Measurements from ENCODE around the gene CLIC5. TPM values are rescaled to one million over a fixed set of nuclear protein-coding genes. Genes with fewer than 3 reads are reported as not detected.

The CLIC5 gene
- total RNA-seq, 1 experiment from 2014 or later: not detected

- no peak for DNase-seq (ENCODE audit: low spot score)
These were observed 17.7 kb downstream of the CLIC5 start for GRCh38 chr6:45997875-45998506.

DNA sequence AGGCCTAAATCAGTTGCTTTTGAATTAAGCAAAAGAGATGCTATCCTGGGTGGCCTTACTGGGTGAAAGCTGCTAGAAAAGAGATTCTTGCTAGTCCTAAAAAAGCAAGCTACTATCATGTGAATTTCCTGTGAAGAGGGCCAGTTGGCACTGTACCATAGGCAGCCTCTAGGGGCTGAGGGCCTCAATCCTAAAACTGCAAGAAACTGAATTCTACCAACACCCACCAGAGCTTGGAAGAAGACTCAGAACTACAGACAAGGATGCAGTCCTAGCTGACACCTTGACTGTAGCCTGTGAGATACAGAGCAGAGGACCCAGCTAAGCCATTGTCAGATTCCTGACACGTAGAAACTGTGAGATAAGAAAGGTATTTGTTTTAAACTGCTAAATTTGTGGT, 24.5 kb downstream of the CLIC5 start:
- DNase-seq (ENCODE audit: low spot score): no peak

- DNase-seq (ENCODE audit: low spot score): no peak
These were observed 25.5 kb downstream of the CLIC5 start for GRCh38 chr6:45990162-45990561.

GRCh38 chr6:45988635-45989034, 27.0 kb downstream of the CLIC5 start:
- DNase-seq (ENCODE audit: low spot score): no peak

GRCh38 chr6:45987856-45988255, 27.8 kb downstream of the CLIC5 start:
- no peak for DNase-seq (ENCODE audit: low spot score)

- DNase-seq (ENCODE audit: low spot score): no peak
These were observed 28.9 kb downstream of the CLIC5 start for GRCh38 chr6:45986746-45987274.

GRCh38 chr6:45984788-45985425, 30.8 kb downstream of the CLIC5 start:
- no peak for DNase-seq (ENCODE audit: low spot score)

- no peak for DNase-seq (ENCODE audit: low spot score)
These were observed 31.3 kb downstream of the CLIC5 start for GRCh38 chr6:45984347-45984746.

GRCh38 chr6:45983062-45983461, 32.6 kb downstream of the CLIC5 start:
- no peak for DNase-seq (ENCODE audit: low spot score)

GRCh38 chr6:45982280-45983036, 33.2 kb downstream of the CLIC5 start:
- DNase-seq (ENCODE audit: low spot score): no peak

DNA sequence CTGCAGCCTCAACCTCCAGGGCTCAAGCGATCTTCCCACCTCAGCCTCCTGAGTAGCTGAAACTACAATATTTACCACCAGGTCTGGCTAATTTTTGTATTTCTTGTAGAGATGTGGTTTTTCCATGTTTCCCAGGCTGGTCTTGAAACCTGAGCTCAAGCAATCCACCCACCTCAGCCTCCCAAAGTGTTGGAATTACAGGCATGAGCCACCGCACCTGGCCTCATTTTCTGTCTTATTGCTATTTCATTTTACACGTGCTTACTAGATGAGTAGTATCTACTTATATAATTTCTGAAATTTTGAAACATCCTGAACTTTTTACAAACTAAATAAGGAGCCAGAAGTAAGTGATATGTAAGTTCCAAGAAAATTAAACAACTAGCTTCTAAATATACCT, 34.6 kb downstream of the CLIC5 start:
- DNase-seq (ENCODE audit: low spot score): no peak

DNA sequence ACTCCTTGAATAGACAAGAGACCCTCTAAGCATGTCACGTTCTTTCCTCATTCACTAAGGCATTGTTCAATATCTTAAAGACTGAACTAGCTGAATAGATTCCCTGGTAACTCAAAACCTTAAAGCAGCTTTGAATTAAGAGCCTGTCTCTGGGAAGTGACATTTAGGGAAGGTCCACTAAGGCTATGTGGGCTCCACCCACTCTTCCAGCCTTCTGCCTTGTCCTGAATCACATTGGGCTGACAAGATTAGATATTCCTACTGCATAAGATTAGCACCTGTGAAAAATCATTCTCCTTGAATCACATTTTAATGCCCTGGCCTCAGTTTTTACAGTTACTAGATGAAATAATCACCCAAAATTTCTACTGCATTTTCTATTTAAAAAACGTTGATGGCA, 36.3 kb downstream of the CLIC5 start:
- no peak for DNase-seq (ENCODE audit: low spot score)

DNA sequence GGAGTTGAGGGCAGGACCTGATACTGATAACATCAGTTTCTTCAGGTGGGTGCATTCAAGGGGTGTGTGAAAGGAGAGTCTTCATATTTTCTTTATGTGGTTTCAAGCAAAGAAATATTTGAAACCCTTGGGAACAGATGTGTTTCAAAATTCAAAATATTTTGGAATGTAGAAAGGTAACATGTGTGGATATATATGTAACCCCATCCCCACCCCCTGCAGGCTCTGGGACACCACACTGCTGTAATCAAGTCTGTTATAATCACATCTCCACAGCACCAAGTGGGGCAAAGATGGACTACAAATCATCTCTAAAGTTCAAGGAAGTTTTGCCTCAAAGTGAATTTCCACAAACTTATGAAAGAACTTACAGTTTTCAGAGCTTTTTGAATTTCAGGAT, 41.1 kb downstream of the CLIC5 start:
- no peak for DNase-seq (ENCODE audit: low spot score)

DNA sequence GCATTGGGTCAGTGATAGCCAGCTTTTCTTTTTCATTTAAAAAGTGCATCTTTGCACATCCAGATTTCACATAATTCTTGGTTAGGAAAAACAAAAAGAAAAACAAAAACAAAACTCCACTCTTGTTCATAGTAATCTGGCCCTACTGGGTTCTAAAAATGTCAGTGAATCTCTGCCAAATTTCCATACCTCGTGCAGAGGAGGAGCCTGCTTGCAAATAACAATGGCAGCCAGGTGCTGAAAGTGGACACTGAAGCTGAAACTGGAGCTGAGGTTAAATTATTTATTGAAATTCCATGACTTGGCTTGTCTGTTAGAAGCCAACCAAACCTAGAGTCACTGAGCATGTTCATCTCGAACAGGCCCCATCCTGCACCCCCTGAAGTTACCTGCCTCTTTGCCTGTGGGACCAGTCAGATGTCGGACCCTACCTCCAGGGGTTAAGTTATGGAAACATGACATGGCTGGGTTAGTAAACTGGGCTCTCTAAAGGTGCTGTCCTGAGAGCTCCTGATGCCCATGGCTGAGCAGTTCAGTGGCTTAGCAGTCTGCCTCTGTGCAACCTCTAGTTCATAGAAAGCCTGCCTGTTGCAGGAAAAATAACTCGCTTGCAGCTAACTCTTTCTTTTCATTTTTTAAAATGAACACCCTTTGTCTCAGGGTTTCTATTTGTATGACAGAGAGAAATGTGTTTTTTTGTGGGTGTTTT, 42.7 kb downstream of the CLIC5 start:
- no peak for DNase-seq (ENCODE audit: low spot score)

- DNase-seq (ENCODE audit: low spot score): no peak
These were observed 44.4 kb downstream of the CLIC5 start for GRCh38 chr6:45971287-45971686.

- DNase-seq (ENCODE audit: low spot score): peak; percentile 48
These were observed 45.3 kb downstream of the CLIC5 start for GRCh38 chr6:45970326-45970725.

DNA sequence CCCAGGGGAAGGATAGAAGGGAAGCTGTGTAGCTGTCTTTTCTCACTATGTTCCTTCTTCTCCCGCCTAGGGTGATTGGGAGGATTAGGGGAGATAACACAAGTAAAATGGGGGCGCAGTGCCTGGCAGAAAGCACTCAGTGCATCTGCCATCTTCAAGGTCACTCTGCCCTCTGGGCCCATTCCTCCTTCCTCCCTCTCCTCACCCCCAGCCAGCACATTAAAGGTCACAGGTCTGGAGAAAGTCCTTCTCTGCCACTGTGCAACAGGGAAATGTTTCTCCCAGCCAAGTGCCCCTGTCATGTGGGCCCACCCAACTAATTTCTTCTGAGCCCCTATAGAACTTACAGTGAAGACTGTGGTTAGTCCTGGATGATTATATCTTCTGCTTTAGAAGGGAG, 45.8 kb downstream of the CLIC5 start:
- no peak for DNase-seq (ENCODE audit: low spot score)

DNA sequence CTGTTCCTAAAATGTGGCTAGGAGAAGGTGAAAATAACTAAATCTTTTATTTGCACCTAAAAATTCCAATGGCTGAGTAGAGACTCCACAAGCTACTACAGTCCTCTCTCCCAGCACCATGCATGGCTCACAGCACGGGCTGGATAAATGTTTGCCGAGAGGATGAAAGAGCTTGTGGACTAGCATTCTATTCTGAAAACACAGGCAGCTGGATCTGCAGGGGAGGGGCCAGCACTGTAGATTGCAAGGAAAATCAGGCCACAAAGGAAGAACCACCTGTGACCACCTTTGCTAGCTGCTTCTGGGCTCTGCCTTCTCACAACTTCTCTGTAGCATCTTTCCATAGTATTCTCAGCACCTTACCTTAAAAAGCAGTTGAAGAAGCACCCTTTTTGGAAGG, 46.6 kb downstream of the CLIC5 start:
- DNase-seq (ENCODE audit: low spot score): no peak

DNA sequence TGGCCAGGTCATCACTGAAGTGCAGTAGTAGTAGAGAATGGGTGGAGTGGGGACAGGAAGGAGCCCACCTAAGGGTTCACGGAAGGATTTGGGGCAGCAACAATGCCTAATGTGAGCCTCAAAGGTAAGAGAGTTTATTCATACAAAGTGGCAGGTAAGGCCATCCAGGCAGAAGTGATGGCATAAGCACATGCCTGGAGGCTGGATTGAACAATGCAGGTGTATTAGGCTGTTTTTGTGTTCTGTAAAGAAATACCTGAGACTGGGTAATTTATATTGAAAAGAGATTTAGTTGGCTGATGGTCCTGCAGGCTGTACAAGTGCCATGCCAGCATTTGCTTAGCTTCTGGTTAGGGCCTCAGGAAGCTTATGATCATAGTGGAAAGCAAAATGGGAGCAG, 48.3 kb downstream of the CLIC5 start:
- no peak for DNase-seq (ENCODE audit: low spot score)

- no peak for DNase-seq (ENCODE audit: low spot score)
These were observed 48.9 kb downstream of the CLIC5 start for GRCh38 chr6:45966797-45967196.

- no peak for DNase-seq (ENCODE audit: low spot score)
These were observed 49.3 kb downstream of the CLIC5 start for GRCh38 chr6:45966340-45966739.

- DNase-seq (ENCODE audit: low spot score): peak; percentile 26
These were observed 49.9 kb downstream of the CLIC5 start for GRCh38 chr6:45965792-45966191.
